Vagina (tissue), 2 donors: ENCODE results near the gene GM2A.

Experiments used
- POLR2A ChIP-seq, 2 donors: fragments of 450-650 bp; IDR thresholded peaks; one replicate each; pipeline ENCODE4 v1.6.1; 2017; ENCODE audit warnings: antibody characterized with exemption in 2 of 2, mild to moderate bottlenecking in 2 of 2, moderate library complexity in 2 of 2
- TF ChIP-seq, protein P1 (sequence below), 3 experiments: fragments of 450-650 bp in 2 of 3; fragments of 200-600 bp in 1 of 3; sonication (generic) in 1 of 3; IDR thresholded peaks; one replicate each; pipeline ENCODE4 v1.5.1; 2017 to 2019; ENCODE audit warnings: antibody characterized with exemption in 3 of 3, mild to moderate bottlenecking in 2 of 3, moderate library complexity in 2 of 3

DNA sequence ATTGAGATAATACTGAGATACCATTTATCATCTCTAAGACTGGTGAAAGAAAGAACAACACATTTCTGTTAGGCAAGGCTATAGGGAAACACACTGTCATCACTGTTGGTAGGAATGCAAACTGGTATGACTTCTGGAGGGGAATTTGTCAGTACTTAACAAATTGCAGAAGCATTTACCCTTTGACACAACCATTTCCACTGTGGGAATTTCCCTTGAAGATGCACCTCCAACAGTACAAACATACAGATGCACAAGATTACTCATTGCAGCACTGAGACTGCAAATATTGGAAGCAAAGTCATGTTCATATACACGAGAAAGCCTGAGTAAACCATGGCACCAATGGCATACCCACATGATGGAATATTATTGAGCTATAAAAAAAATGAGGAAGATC is 17.6 kb downstream of the GM2A start:
- TF ChIP-seq, protein P1, sequence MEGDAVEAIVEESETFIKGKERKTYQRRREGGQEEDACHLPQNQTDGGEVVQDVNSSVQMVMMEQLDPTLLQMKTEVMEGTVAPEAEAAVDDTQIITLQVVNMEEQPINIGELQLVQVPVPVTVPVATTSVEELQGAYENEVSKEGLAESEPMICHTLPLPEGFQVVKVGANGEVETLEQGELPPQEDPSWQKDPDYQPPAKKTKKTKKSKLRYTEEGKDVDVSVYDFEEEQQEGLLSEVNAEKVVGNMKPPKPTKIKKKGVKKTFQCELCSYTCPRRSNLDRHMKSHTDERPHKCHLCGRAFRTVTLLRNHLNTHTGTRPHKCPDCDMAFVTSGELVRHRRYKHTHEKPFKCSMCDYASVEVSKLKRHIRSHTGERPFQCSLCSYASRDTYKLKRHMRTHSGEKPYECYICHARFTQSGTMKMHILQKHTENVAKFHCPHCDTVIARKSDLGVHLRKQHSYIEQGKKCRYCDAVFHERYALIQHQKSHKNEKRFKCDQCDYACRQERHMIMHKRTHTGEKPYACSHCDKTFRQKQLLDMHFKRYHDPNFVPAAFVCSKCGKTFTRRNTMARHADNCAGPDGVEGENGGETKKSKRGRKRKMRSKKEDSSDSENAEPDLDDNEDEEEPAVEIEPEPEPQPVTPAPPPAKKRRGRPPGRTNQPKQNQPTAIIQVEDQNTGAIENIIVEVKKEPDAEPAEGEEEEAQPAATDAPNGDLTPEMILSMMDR (IDR thresholded peaks at IDR 0.05): no peak
- TF ChIP-seq POLR2A (IDR thresholded peaks at IDR 0.05): no peak
